ENCODE results near the gene CPT1A. TPM values are rescaled to one million over a fixed set of nuclear protein-coding genes. Genes with fewer than 3 reads are reported as not detected.

Gene CPT1A
- total RNA-seq (2021; ENCODE audit: unreplicated experiment) (153 TPM), Bru-seq, nascent RNA (percentile 81 among the genes with signal in this experiment), BruChase-seq, experiment 1, labeled RNA remaining after a 2-hour chase (percentile 83 among the genes with signal in this experiment), BruChase-seq, experiment 2, labeled RNA remaining after a 6-hour chase (percentile 91 among the genes with signal in this experiment)
- polyA plus RNA-seq (2012; ENCODE audit: insufficient read length), result 119 TPM
- long read RNA-seq, full-length matches to known transcripts, result 32 of 93 reads
- long read RNA-seq, partial matches to known transcripts, result 9 of 93 reads
- long read RNA-seq, other reads (novel, unspliced or antisense), result 52 of 93 reads

- ChIA-PET CTCF (interaction anchor here (0.7 to 1.0 kb wide), 3 partner anchors 28 to 585 kb away, joined by 3 read pairs; no protein-coding TSS in a partner anchor), POLR2A (no interaction called here)
- BruUV-seq (replicated peaks), result no TSS peak
- in situ Hi-C loops (cut with HindIII; ENCODE audit: low pct_unique_long_range_greater_than_20kb, low sequenced_read_pairs) (no loop called here), intact Hi-C loops (cut with micrococcal nuclease; ENCODE audit: unreplicated experiment) (no loop called here)
- peak; percentile 73 for ATAC-seq
- DNase-seq (ENCODE audit: low read depth, low spot score), result no peak
- H3K27me3 ChIP-seq (ENCODE audit: control insufficient read depth, insufficient read depth, low read length), result no peaks in the 10 kb centered on the region
- H3K4me3 ChIP-seq (ENCODE audit: low read depth in 2 of 2, low read length in 2 of 2), result peak within 1 kb of the TSS; percentile 85 to 90
- TF ChIP-seq SIN3A (IDR thresholded peaks at IDR 0.05; ENCODE audit: borderline replicate concordance, insufficient read depth, low read depth, low read length) (no peak; the same call in 1 of the 2 replicates), CTCF (IDR thresholded peaks at IDR 0.05) (no peak), POLR2AphosphoS5 (IDR thresholded peaks at IDR 0.05; ENCODE audit: low read depth, low read length) (no peak), REST (IDR thresholded peaks at IDR 0.05; ENCODE audit: insufficient read depth in 1 of 2, low read depth in 2 of 2, low read length in 1 of 2) (no peak)
- no peaks in the 10 kb centered on the region for H3K9me3 ChIP-seq (ENCODE audit: control insufficient read depth, insufficient read depth, low read depth, low read length)
- peak within 1 kb of the TSS; percentile 98 for H3K27ac ChIP-seq (ENCODE audit: low read length)
- H3K36me3 ChIP-seq (ENCODE audit: control insufficient read depth, insufficient read depth, low read length), result no peaks in the 10 kb centered on the region
- H3K4me1 ChIP-seq (ENCODE audit: control insufficient read depth, insufficient read depth, low read length), result peaks cover 31% of the 10 kb centered on the region
Measured at GRCh38 chr11:68841718-68842426, at the start of gene CPT1A. CPT1A (minus strand) TSS chr11:68841916; CDS start chr11:68815474, 26,442 bp downstream.

GRCh38 chr11:68890490-68891231, 48.9 kb upstream of the CPT1A start:
- Histone ChIP-seq H3K4me3 (ENCODE audit: low read depth in 2 of 2, low read length in 2 of 2) (no peak overlapping the region), H3K4me1 (ENCODE audit: control insufficient read depth, insufficient read depth, low read length) (no peaks in the 10 kb centered on the region), H3K36me3 (ENCODE audit: control insufficient read depth, insufficient read depth, low read length) (peaks cover 10% of the 10 kb centered on the region), H3K27ac (ENCODE audit: low read length) (no peak overlapping the region), H3K9me3 (ENCODE audit: control insufficient read depth, insufficient read depth, low read depth, low read length) (no peaks in the 10 kb centered on the region), H3K27me3 (ENCODE audit: control insufficient read depth, insufficient read depth, low read length) (no peaks in the 10 kb centered on the region)
- ATAC-seq (peak; percentile 50), DNase-seq (ENCODE audit: low read depth, low spot score) (no peak)
- intact Hi-C loops (cut with micrococcal nuclease; ENCODE audit: unreplicated experiment) (no loop called here), in situ Hi-C loops (cut with HindIII; ENCODE audit: low pct_unique_long_range_greater_than_20kb, low sequenced_read_pairs) (no loop called here)
- POLR2A ChIA-PET, result no interaction called here
- no peak for TF ChIP-seq REST (IDR thresholded peaks at IDR 0.05; ENCODE audit: insufficient read depth in 1 of 2, low read depth in 2 of 2, low read length in 1 of 2)
- TF ChIP-seq TCF7L2 (IDR thresholded peaks at IDR 0.05; ENCODE audit: low read depth, low read length), result no peak
- no peak for TF ChIP-seq POLR2AphosphoS5 (IDR thresholded peaks at IDR 0.05; ENCODE audit: low read depth, low read length)
- no peak for TF ChIP-seq SIN3A (IDR thresholded peaks at IDR 0.05; ENCODE audit: borderline replicate concordance, insufficient read depth, low read depth, low read length)
- TF ChIP-seq CTCF (IDR thresholded peaks at IDR 0.05), result no peak
- BruUV-seq (replicated peaks), result no TSS peak
- CTCF ChIA-PET, result no interaction called here
